DND-41 (cell line): ENCODE measurements around the gene CDKN2AIP.

Experiments used
- ATAC-seq: fragments of 200-7000 bp; cut with Tn5 transposase; 3 replicates; pipeline ENCODE4 v1.9.1; 2021; ENCODE audit warnings: low read depth; ENCODE audit not compliant: insufficient read depth
- DNase-seq: peaks from one replicate; pipeline ENCODE4 v3.0.0-alpha.2; 2020
- H2AFZ ChIP-seq: 2 replicates; pipeline ENCODE4 v1.6.0; 2012; ENCODE audit warnings: low read depth, low read length
- H3K27ac ChIP-seq: 2 replicates; pipeline ENCODE4 v1.5.1; 2012; ENCODE audit warnings: low read length, inconsistent platforms
- H3K27me3 ChIP-seq: fragments of 200-600 bp; sonication (generic); 2 replicates; pipeline ENCODE4 v1.6.0; 2012; ENCODE audit warnings: low read length, mild to moderate bottlenecking, inconsistent platforms; ENCODE audit not compliant: insufficient read depth, poor library complexity
- H3K36me3 ChIP-seq: 2 replicates; pipeline ENCODE4 v1.5.1; 2012; ENCODE audit warnings: low read length, inconsistent platforms; ENCODE audit not compliant: insufficient read depth
- H3K4me1 ChIP-seq: 2 replicates; pipeline ENCODE4 v1.5.1; 2012; ENCODE audit warnings: mild to moderate bottlenecking, low read length; ENCODE audit not compliant: insufficient read depth
- H3K4me2 ChIP-seq: 2 replicates; pipeline ENCODE4 v1.6.0; 2012; ENCODE audit warnings: mild to moderate bottlenecking, moderate library complexity, low read length, inconsistent platforms; ENCODE audit not compliant: insufficient read depth
- H3K4me3 ChIP-seq, 2 experiments: fragments of 200-600 bp in 1 of 2; shearing (Covaris generic) in 1 of 2; 2 replicates each; pipeline ENCODE4 v1.5.1; 2012 to 2016; ENCODE audit warnings: inconsistent platforms in 2 of 2, low read length in 2 of 2, mild to moderate bottlenecking in 2 of 2, low read depth in 1 of 2, moderate library complexity in 1 of 2
- H3K79me2 ChIP-seq: 2 replicates; pipeline ENCODE4 v1.6.0; 2012; ENCODE audit warnings: low read length, inconsistent platforms; ENCODE audit not compliant: insufficient read depth
- H3K9ac ChIP-seq: 2 replicates; pipeline ENCODE4 v1.6.0; 2012; ENCODE audit warnings: low read depth, mild to moderate bottlenecking, inconsistent platforms, low read length, moderate library complexity
- H3K9me3 ChIP-seq: 2 replicates; pipeline ENCODE4 v1.5.1; 2012; ENCODE audit warnings: low read length, moderate library complexity, mild to moderate bottlenecking, inconsistent platforms; ENCODE audit not compliant: insufficient read depth, severe bottlenecking
- H4K20me1 ChIP-seq: 2 replicates; pipeline ENCODE4 v1.6.0; 2012; ENCODE audit warnings: low read length; ENCODE audit not compliant: insufficient read depth
- EZH2 ChIP-seq: IDR thresholded peaks from 3 replicates; pipeline ENCODE4 v1.6.1; 2012; ENCODE audit warnings: borderline replicate concordance, low read depth, mild to moderate bottlenecking, moderate library complexity, low read length, inconsistent platforms; ENCODE audit not compliant: severe bottlenecking
- TF ChIP-seq, protein P1 (sequence below): IDR thresholded peaks from 2 replicates; pipeline ENCODE4 v1.5.1; 2012; ENCODE audit warnings: borderline replicate concordance, low read length, moderate library complexity, mild to moderate bottlenecking; ENCODE audit not compliant: poor library complexity, severe bottlenecking; ENCODE audit errors: extremely low read depth

The CDKN2AIP gene

DNA sequence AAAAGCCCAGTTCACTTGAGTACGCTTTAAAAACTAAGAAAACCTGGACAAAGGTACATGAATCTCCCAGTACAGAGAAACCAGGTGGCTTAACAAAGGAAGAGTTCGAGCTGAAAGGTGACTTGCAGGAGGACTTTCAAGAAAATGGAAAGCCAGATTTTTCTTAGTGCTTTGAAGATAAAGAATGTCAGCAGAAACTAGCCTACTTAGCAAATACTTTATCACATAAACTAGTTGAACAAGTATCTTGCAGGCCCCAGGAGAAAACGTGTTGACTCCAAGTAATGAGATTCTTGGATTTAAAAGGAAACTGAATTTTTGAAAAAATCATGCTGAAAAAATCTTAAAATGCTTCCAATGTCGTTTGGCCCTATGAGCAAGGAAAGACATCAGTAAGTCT is 26.4 kb downstream of the CDKN2AIP start:
- Histone ChIP-seq H3K4me2 (no peak overlapping the region), H3K4me1 (0 out of 2 replicates have a peak, but pooled peaks cover 2% of the 10 kb centered on the region), H3K4me3 (no peak overlapping the region), H3K27ac (no peak overlapping the region), H4K20me1 (no peaks in the 10 kb centered on the region), H3K9ac (no peak overlapping the region), H3K9me3 (no peaks in the 10 kb centered on the region), H2AFZ (no peak overlapping the region), H3K36me3 (no peaks in the 10 kb centered on the region), H3K79me2 (no peaks in the 10 kb centered on the region), H3K27me3 (no peaks in the 10 kb centered on the region)
- DNase-seq (no peak), ATAC-seq (no peak)
- TF ChIP-seq, protein P1, sequence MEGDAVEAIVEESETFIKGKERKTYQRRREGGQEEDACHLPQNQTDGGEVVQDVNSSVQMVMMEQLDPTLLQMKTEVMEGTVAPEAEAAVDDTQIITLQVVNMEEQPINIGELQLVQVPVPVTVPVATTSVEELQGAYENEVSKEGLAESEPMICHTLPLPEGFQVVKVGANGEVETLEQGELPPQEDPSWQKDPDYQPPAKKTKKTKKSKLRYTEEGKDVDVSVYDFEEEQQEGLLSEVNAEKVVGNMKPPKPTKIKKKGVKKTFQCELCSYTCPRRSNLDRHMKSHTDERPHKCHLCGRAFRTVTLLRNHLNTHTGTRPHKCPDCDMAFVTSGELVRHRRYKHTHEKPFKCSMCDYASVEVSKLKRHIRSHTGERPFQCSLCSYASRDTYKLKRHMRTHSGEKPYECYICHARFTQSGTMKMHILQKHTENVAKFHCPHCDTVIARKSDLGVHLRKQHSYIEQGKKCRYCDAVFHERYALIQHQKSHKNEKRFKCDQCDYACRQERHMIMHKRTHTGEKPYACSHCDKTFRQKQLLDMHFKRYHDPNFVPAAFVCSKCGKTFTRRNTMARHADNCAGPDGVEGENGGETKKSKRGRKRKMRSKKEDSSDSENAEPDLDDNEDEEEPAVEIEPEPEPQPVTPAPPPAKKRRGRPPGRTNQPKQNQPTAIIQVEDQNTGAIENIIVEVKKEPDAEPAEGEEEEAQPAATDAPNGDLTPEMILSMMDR: no peak
- no peak for TF ChIP-seq EZH2

DNA sequence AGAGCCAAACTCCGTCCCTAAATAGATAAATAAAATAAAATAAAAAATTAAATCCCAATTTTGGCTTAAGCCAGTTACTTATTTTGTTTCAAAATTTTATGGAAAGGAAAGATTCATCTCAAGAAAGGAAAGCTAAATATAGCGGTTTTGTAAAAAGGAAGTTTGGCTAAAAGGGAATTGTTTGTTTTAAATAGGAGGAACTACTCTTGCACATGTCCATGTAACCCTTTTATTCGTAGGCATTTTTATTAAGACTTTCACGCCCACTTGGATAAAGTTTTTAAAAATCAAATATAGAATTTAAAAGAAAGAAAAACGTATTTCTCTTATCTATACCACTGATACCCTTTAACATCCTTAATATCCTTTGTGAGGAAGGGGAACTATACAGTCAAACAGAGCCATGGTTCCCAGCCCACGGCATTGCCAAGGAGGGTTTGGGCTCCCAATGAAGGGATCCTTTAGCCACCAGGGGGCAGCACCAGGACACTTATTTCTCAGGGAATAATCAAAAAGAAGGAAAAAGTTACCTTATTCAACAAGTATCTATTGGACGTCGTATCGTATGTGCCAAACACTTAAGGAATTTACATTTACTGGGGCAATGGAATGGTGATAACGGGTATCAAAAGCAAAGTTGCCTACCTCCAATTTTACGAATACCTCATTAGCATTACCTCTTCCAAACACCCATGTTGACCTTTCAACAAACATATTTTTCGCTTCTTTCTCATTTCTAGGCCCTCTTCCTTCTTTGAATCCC is 27.7 kb downstream of the CDKN2AIP start:
- Histone ChIP-seq H2AFZ (peak overlapping the region; percentile 14; the same call in 1 of the 2 replicates), H3K79me2 (no peaks in the 10 kb centered on the region), H3K4me1 (no peaks in the 10 kb centered on the region), H3K9me3 (no peaks in the 10 kb centered on the region), H3K27ac (no peak overlapping the region), H3K9ac (no peak overlapping the region), H3K4me2 (no peak overlapping the region), H3K27me3 (no peaks in the 10 kb centered on the region), H3K36me3 (no peaks in the 10 kb centered on the region), H3K4me3 (no peak overlapping the region), H4K20me1 (no peaks in the 10 kb centered on the region)
- ATAC-seq (peak; percentile 98), DNase-seq (peak; percentile 79)
- no peak for TF ChIP-seq EZH2
- TF ChIP-seq, protein P1: peak; percentile 92

DNA sequence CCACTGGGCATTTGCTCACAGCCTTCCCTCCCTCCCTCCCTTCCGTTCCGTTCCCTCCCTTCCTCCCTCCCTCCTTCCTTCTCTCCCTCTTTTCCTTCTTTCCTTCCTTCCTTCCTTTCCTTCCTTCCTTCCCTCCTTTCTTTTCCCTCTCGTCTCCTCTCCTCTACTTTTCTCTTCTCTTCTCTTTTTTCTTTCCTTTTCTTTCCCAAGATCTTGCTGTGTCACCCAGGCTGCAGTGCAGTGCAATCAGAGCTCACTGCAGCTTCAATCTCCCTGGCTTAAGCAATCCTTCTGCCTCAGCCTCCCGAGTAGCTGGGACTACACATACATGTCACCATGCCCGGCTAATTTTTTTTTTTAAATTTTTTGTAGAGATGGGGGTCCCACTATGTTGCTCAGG is 33.7 kb downstream of the CDKN2AIP start:
- no peak overlapping the region for H3K4me3 ChIP-seq
- no peaks in the 10 kb centered on the region for H3K27me3 ChIP-seq
- no peaks in the 10 kb centered on the region for H3K9me3 ChIP-seq
- no peaks in the 10 kb centered on the region for H3K79me2 ChIP-seq
- H3K27ac ChIP-seq: no peak overlapping the region
- H2AFZ ChIP-seq: no peak overlapping the region
- H4K20me1 ChIP-seq: no peaks in the 10 kb centered on the region
- H3K9ac ChIP-seq: no peak overlapping the region
- H3K4me2 ChIP-seq: no peak overlapping the region
- TF ChIP-seq EZH2: no peak
- TF ChIP-seq, protein P1: no peak
- H3K36me3 ChIP-seq: no peaks in the 10 kb centered on the region
- no peak for DNase-seq
- H3K4me1 ChIP-seq: no peaks in the 10 kb centered on the region
- no peak for ATAC-seq
